ENCODE measurements around the gene PKDREJ. TPM values are rescaled to one million over a fixed set of nuclear protein-coding genes. Genes with fewer than 3 reads are reported as not detected.

The PKDREJ gene
- polyA plus RNA-seq, 1 experiment, result not detected

DNA sequence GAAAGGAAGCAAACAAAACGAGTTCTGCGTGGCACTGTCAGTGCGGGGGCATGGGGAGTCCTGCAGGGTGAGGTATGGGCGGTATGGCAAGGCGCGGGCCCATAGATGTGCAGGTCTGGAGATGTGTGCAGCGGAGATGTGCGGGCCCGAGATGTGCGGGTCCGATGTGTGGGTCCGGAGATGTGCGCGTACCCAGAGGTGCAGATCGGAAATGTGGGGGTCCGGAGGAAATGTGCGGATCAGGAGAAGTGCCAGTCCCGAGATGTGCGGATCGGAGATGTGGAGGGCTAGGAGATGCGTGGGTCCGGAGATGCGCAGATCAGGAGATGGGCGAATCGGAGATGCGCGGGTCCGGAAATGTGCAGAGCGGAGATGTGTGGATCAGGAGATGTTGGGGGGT, 49.0 kb downstream of the PKDREJ start:
- DNase-seq (ENCODE audit: low read depth), result no peak
- ChIA-PET CTCF (no interaction called here), POLR2A (no interaction called here)
- TF ChIP-seq, protein P1, sequence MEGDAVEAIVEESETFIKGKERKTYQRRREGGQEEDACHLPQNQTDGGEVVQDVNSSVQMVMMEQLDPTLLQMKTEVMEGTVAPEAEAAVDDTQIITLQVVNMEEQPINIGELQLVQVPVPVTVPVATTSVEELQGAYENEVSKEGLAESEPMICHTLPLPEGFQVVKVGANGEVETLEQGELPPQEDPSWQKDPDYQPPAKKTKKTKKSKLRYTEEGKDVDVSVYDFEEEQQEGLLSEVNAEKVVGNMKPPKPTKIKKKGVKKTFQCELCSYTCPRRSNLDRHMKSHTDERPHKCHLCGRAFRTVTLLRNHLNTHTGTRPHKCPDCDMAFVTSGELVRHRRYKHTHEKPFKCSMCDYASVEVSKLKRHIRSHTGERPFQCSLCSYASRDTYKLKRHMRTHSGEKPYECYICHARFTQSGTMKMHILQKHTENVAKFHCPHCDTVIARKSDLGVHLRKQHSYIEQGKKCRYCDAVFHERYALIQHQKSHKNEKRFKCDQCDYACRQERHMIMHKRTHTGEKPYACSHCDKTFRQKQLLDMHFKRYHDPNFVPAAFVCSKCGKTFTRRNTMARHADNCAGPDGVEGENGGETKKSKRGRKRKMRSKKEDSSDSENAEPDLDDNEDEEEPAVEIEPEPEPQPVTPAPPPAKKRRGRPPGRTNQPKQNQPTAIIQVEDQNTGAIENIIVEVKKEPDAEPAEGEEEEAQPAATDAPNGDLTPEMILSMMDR (IDR thresholded peaks at IDR 0.05; ENCODE audit: insufficient read depth, low read depth, low read length), result no peak
- Histone ChIP-seq H3K36me3 (ENCODE audit: control insufficient read depth, insufficient read depth, low read length) (peaks cover 11% of the 10 kb centered on the region), H3K4me3 (ENCODE audit: low read depth, low read length) (no peak overlapping the region), H3K27me3 (ENCODE audit: control insufficient read depth, insufficient read depth, low read length) (no peaks in the 10 kb centered on the region)

DNA sequence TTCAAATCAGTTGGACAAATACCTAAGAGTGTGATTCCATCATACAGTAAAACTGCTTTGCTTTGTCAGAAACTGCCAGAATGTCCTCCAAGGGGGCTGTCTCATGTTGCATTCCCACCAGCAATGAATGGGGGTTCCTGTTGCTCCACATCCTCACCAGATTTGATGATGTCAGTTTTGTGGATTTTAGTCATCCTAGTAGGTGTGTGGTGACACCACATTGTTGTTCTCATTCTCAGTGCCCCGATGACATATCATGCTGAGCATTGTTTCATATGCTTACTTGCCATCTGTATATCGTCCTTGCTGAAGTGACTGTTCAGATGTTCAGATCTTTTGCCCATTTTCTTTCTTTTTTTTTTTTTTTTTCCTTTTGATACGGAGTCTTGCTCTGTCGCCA, 50.1 kb downstream of the PKDREJ start:
- ChIA-PET CTCF (no interaction called here), POLR2A (no interaction called here)
- DNase-seq (ENCODE audit: low read depth), result no peak
- TF ChIP-seq, protein P1 (IDR thresholded peaks at IDR 0.05; ENCODE audit: insufficient read depth, low read depth, low read length), result no peak
- Histone ChIP-seq H3K27me3 (ENCODE audit: control insufficient read depth, insufficient read depth, low read length) (no peaks in the 10 kb centered on the region), H3K4me3 (ENCODE audit: low read depth, low read length) (no peak overlapping the region), H3K36me3 (ENCODE audit: control insufficient read depth, insufficient read depth, low read length) (peaks cover 9% of the 10 kb centered on the region)

DNA sequence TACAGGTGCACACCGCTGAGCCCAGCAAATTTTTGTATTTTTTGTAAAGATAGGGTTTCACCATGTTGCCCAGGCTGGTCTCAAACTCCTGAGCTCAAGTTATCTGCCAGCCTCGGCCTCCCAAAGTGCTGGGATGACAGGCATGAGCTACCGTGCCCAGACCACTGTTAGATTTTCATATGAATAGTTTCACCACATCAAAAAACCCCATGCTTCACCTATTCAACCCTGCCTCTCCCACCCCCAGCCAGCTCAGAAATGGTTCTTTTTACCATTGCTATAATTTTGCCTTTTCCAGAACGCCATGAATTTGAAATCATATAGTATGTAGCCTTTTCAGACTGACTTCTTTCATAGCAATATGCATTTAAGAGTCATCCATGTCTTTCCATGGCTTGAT, 50.9 kb downstream of the PKDREJ start:
- H3K4me3 ChIP-seq (ENCODE audit: low read depth, low read length), result no peak overlapping the region
- TF ChIP-seq, protein P1 (IDR thresholded peaks at IDR 0.05; ENCODE audit: insufficient read depth, low read depth, low read length), result no peak
- H3K36me3 ChIP-seq (ENCODE audit: control insufficient read depth, insufficient read depth, low read length), result peaks cover 12% of the 10 kb centered on the region
- no peak for DNase-seq (ENCODE audit: low read depth)
- ChIA-PET CTCF (interaction anchor here (1.1 kb wide), 1 partner anchor 13 kb away, joined by 3 read pairs; no protein-coding TSS in a partner anchor), POLR2A (no interaction called here)
- H3K27me3 ChIP-seq (ENCODE audit: control insufficient read depth, insufficient read depth, low read length), result no peaks in the 10 kb centered on the region

DNA sequence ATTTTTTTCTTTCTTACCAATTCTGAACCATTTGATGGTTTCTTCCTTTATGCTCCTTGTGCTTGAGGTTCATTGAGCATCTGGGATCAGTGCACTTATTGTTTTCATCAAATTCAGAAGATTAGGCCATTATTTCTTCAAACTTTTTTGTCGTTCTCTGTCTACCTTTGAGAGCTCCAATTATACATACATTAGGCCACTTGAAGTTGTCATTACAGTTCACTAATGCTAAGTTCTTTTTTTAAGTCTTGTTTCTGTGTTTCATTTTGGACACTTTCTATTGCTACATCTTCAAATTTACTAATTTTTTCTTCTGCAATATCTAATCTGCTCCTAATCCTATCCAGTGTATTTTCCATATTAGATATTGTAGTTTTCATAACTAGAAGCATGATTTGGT, 53.9 kb downstream of the PKDREJ start:
- no peaks in the 10 kb centered on the region for H3K27me3 ChIP-seq (ENCODE audit: control insufficient read depth, insufficient read depth, low read length)
- ChIA-PET CTCF (no interaction called here), POLR2A (no interaction called here)
- H3K36me3 ChIP-seq (ENCODE audit: control insufficient read depth, insufficient read depth, low read length), result peaks cover 2% of the 10 kb centered on the region; the same call in 1 of the 2 replicates
- DNase-seq (ENCODE audit: low read depth), result no peak
- H3K4me3 ChIP-seq (ENCODE audit: low read depth, low read length), result no peak overlapping the region
- TF ChIP-seq, protein P1 (IDR thresholded peaks at IDR 0.05; ENCODE audit: insufficient read depth, low read depth, low read length), result no peak

Other genes with a start within 250 kb of the PKDREJ start
- gene PPARA, start 112.8 kb downstream of the PKDREJ start, polyA plus RNA-seq (2011; rRNA removed), result 9.9 and 10.3 TPM in 2 replicates
- 6.7 and 12.9 TPM in 2 replicates for gene CDPF1, start 13.1 kb downstream of the PKDREJ start, polyA plus RNA-seq (2011; rRNA removed)
- gene TTC38, start 4.7 kb upstream of the PKDREJ start, polyA plus RNA-seq (2011; rRNA removed), result 19.1 and 26.6 TPM in 2 replicates
- 8.2 and 12.2 TPM in 2 replicates for gene GTSE1, start 33.5 kb upstream of the PKDREJ start, polyA plus RNA-seq (2011; rRNA removed)
- 24.8 and 25.2 TPM in 2 replicates for gene TRMU, start 72.4 kb upstream of the PKDREJ start, polyA plus RNA-seq (2011; rRNA removed)

Measured in BJ (cell line).